HG03565 (cell line): ENCODE data around the gene EDNRB.

Experiments used
- ATAC-seq: cut with Tn5 transposase; IDR thresholded peaks from one replicate; pipeline ENCODE4 v1.9.1; 2021; ENCODE audit warnings: mild to moderate bottlenecking, moderate library complexity; ENCODE audit not compliant: unreplicated experiment

The EDNRB gene

GRCh38 chr13:77898097-77898496 is 20.5 kb downstream of the EDNRB start:
- peak; percentile 100 for ATAC-seq

GRCh38 chr13:77896977-77897376 is 21.7 kb downstream of the EDNRB start:
- no peak for ATAC-seq

- no peak for ATAC-seq
Measured at GRCh38 chr13:77896536-77896935, 22.1 kb downstream of the EDNRB start.

- no peak for ATAC-seq
Measured at GRCh38 chr13:77894743-77895142, 23.9 kb downstream of the EDNRB start.

GRCh38 chr13:77893066-77893465 is 25.6 kb downstream of the EDNRB start:
- no peak for ATAC-seq

DNA sequence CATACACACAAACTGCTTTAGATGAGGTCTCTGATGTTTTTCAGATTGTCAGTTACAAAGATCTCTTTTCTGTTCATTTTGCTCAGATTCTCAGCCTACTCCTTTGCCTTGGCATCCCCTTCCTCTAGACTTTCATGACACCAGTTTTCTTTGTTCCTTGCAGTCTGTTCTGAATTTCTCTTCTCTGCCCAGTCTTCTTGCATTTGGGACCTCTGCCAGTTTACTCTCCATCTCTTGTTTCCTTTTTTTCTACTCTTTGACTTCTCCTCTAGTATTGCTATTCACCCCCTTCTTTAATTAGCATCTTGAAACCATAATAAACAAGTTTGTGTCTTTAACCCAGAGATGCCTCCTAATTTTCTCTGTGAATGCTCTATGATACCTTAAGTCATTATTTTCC is 26.1 kb downstream of the EDNRB start:
- ATAC-seq: no peak

- ATAC-seq: no peak
Measured at GRCh38 chr13:77891486-77891885, 27.1 kb downstream of the EDNRB start.

- no peak for ATAC-seq
Measured at GRCh38 chr13:77891041-77891440, 27.6 kb downstream of the EDNRB start.

DNA sequence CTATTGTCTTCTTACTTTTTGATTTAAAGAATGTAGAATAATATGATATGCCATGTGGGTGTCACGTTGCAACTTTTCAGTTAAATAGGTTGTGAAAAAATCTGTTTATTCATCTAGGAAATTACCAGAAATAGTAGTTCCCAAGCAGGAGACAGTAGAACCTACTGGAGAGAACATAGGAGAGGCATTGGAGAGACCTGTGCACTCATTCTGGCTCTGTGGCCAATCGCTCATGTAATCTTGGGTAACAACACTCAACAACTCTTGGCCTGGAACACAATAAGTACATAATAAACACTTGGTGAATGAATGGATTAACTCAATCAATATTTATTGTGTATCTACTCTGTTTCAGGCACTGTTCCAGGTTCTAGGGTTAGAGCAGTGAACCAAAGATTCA is 35.3 kb downstream of the EDNRB start:
- ATAC-seq: no peak

- no peak for ATAC-seq
Measured at GRCh38 chr13:77878190-77878589, 40.4 kb downstream of the EDNRB start.

DNA sequence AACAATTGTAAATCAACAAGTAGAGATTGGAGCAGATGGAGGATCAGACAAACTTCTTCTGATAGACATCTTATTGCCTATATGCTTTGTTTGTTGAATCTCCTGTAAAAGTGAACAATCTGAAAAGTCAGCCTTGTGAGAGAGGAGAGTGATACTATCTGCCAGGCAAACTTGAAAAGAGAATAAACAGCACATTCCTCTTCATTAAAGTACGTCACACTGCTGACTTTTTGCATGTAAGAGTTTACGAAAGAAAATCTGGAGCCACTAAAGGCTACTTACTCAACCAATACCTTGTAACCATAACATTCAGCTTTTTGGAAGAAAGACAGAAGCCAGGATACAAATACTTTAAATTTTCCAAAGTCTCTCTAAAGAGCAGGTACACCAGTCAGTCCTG is 42.5 kb downstream of the EDNRB start:
- no peak for ATAC-seq

DNA sequence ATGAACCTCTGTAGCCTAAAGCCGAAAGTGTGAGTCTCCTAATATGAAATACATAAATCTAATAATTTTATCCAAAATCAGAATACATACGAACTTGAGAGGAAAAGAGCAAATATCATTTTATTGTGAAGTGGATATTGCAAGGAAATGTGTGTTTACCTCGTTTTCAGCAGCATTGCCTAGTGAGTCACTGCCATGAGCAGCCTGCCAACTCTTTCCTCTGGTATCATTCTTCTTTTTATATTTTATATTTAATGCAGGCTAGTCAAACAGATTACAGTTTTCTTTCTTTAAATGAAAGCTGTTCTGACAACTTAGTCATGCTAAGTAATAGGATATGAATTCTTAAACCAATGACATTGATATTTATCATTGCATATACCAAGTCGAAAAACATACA is 44.2 kb downstream of the EDNRB start:
- no peak for ATAC-seq

- ATAC-seq: no peak
Measured at GRCh38 chr13:77872995-77873394, 45.6 kb downstream of the EDNRB start.

- no peak for ATAC-seq
Measured at GRCh38 chr13:77871596-77871995, 47.0 kb downstream of the EDNRB start.

- no peak for ATAC-seq
Measured at GRCh38 chr13:77868717-77869116, 49.9 kb downstream of the EDNRB start.

GRCh38 chr13:77866971-77867370 is 51.7 kb downstream of the EDNRB start:
- no peak for ATAC-seq

DNA sequence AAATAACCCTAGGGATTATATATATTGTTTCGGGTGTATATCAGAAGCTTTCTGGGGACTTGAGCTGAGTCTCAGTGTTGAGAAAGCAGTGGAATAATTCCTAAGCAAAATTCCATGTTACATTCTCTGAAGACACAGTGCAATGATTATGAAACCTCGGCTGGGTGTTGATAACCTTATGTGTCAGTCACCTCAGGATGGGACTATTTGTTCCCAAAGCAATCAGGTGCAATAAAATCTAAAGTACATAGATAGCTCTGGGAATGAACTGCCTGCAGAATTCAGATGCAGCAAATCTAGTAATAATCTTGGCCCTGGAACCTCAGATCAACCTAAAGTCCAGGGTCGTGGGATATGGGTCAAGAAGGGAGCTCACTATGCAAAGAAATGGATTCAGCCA is 53.0 kb downstream of the EDNRB start:
- no peak for ATAC-seq

GRCh38 chr13:77863144-77863543 is 55.5 kb downstream of the EDNRB start:
- ATAC-seq: no peak

GRCh38 chr13:77861741-77862140 is 56.9 kb downstream of the EDNRB start:
- ATAC-seq: no peak

- no peak for ATAC-seq
Measured at GRCh38 chr13:77860507-77860981, 58.1 kb downstream of the EDNRB start.

- ATAC-seq: no peak
Measured at GRCh38 chr13:77859450-77859849, 59.2 kb downstream of the EDNRB start.

DNA sequence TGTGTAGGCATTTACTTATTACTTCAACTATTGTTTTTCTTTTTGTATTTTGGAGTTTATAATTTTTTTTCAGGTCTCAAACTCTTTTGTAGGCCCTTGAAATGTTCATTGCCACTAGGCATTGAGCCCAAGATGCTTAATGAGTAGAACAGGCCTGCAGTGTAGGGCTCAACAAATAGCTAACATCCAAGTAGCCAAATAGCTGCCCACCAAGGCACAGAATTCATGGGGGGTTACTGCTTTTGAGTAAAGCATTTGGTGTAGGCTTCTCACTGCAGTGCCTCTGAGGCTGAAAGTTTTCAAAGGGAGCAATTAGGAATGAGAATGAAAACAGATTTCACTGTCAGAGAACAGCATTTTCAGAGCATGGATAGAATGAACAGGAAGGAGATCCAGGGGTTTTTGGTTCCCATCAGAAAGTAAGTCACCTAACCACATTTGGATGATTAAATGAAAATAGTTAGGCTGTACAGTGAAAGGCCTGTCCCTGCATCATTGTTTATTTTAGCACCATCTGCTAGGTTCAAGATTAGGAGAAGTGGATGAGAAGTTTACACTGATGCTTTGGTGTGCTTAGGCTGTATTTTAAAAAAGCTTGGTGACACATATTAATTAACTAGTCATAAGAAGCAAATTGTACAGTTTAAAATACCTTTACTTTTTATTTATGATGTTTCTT is 61.0 kb downstream of the EDNRB start:
- no peak for ATAC-seq

DNA sequence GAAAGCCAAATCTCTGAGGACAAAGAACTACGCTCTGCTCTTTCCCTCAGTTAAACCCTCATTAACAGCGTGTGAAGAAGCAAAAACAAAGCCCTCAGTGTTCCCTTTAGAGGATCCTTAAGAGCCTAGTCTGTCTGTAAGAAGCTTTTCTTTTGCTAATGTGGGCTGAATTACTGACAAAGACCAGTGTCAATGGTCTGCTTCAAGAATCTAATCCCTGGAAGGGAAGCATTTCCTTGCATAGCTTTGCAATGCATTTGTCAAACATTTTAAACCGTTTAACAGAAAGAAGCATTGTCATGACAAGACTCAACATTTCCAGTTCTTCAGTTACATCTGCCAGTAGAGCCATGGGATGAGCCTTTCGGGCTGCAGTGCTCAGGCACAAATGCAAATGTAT is 64.9 kb downstream of the EDNRB start:
- ATAC-seq: no peak
